ENCODE measurements around the gene PACS1. TPM values are rescaled to one million over a fixed set of nuclear protein-coding genes. Genes with fewer than 3 reads are reported as not detected.

The PACS1 gene
- total RNA-seq, 2 experiments from 2014 or later, result 77.8 to 80.7 TPM

DNA sequence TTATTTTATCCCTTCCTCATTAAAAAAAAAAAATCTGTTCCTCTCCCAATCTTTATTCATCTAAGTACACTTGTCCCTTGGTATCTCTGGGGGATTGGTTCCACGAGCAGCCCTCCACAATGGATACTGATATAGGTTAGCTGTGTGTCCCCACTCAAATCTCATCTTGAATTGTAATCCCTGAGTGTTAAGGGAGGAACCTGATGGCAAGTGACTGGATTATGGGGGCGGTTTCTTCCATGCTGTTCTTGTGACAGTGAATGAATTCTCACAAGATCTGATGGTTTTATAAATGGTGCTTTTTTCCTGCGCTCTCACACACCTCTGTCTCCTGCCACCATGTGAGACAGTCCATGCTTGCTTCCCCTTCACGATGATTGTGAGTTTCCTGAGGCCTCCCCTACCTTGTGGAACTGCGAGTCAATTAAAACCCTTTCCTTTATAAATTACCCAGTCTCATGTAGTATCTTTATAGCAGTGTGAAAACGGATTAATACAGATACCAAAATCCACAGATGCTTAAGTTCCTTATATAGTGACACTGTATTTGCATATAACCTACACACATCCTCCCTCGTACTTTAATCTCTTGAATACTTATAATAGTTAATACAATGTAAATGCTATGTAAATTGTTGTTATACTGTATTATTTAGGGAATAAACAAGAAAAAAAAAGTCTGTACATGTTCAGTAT is 62.0 kb downstream of the PACS1 start:
- Mint-ChIP-seq H3K27ac (peak overlapping the region; percentile 81), H3K27me3 (ENCODE audit: low read depth) (no peaks in the 10 kb centered on the region), H3K4me3 (no peak overlapping the region), H3K9me3 (no peaks in the 10 kb centered on the region), H3K4me1 (ENCODE audit: low read depth) (peaks cover 72% of the 10 kb centered on the region), H3K36me3 (ENCODE audit: low read depth) (peaks cover 2% of the 10 kb centered on the region)
- peak; percentile 25 for DNase-seq
- CTCF ChIA-PET, result interaction anchor here (0.7 to 1.0 kb wide), 2 partner anchors 63 to 80 kb away, joined by 4 read pairs; partner anchors contain the start of gene SF3B2
- intact Hi-C loops (cut with micrococcal nuclease), result loop anchor here (10.0 kb wide), 1 partner anchor 237 kb away; the partner anchor contains the start of gene CCDC85B

DNA sequence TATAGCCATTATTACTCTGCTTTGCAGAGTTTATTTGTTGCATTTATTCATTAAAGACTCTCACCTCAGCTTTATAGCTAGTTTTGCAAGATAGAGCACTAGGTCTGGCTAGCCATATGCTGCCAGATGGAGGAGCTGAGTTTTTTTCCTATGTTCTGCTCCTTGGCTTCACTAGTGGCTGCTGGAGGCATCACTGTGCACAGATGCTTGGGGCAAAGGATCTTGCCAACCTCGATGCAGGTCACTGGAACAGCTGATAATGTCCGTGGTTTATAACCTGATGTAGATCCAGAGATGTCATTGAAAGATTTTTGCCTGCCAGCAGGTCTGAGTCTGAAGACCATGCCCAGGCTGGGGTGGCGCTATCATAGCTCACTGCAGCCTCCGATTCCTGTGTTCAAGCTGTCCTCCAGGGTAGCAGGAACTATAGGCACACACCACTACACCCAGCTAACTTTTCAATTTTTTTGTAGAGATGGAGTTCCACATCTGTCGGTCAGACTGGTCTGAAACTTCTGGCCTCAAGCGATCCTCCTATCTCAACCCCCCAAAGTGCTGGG is 63.2 kb downstream of the PACS1 start:
- CTCF ChIA-PET, result interaction anchor here (0.7 to 1.9 kb wide), 14 partner anchors 11 to 149 kb away, joined by 3 to 20 read pairs (median 4); partner anchors contain the start of gene SF3B2
- no peak for DNase-seq
- Mint-ChIP-seq H3K36me3 (ENCODE audit: low read depth) (no peaks in the 10 kb centered on the region), H3K4me1 (ENCODE audit: low read depth) (peaks cover 72% of the 10 kb centered on the region), H3K27ac (peak overlapping the region; percentile 4), H3K27me3 (ENCODE audit: low read depth) (no peaks in the 10 kb centered on the region), H3K4me3 (no peak overlapping the region), H3K9me3 (no peaks in the 10 kb centered on the region)
- intact Hi-C loops (cut with micrococcal nuclease), result loop anchor here (10.0 kb wide), 1 partner anchor 238 kb away; the partner anchor contains the start of gene CCDC85B

DNA sequence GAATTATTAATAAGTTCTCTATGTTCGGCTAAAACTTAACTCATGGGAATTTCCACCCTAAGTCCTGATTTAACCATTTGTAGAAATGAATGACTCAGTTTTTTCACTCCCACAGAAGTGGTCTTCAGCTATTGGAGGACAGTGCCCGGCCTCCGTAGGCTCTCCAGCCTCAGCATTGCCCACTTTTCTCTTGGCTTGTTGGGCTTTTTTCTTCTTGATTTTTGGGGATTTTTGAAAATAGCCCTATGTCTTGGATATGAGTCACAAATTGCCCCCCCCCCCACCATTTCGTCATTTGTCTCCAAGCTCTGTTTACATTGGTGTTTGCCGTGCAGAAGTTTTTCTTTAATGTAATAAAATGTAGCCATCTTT is 66.7 kb downstream of the PACS1 start:
- CTCF ChIA-PET, result interaction anchor here (0.9 to 2.6 kb wide), 5 partner anchors 10 to 92 kb away, joined by 3 to 24 read pairs (median 4); partner anchors contain the start of gene PACS1

DNA sequence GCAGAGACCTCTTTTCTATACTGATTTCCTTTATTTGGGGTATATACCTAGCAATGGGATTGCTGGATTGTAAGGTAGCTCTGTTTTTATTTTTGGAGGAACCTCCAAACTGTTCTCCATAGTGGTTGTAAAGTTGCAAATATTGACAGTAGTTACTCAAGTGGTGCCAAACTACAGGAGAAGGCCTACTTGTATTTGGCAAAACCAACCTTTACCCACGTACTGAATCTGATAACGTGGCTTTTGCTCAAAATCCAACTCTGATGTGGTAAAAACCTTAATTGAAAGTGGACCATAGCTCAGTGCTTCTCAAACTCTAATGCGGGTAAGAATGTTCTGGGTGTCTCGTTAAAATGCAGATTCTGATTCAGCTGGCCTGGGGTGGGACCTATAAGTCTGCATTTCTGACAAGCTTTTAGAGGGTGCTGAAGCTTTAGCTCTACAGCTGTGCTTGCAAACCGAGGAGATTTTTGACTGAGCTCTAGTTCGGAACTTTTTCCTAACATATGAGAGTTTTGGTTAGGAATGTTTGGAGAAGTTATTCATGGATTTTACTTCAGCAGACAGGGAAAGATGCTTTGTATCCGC is 69.8 kb downstream of the PACS1 start:
- CTCF ChIA-PET, result interaction anchor here (0.6 to 1.1 kb wide), 3 partner anchors 9 to 72 kb away, joined by 3 to 4 read pairs (median 3); no protein-coding TSS in a partner anchor
- Mint-ChIP-seq H3K9me3 (no peaks in the 10 kb centered on the region), H3K36me3 (ENCODE audit: low read depth) (peaks cover 1% of the 10 kb centered on the region)

More for the DNA sequence above, 66.7 kb downstream of the PACS1 start:
- H3K4me1 Mint-ChIP-seq (ENCODE audit: low read depth), result peaks cover 66% of the 10 kb centered on the region
- H3K4me3 Mint-ChIP-seq, result no peak overlapping the region
- no peaks in the 10 kb centered on the region for H3K27me3 Mint-ChIP-seq (ENCODE audit: low read depth)
- DNase-seq, result peak; percentile 47
- intact Hi-C loops (cut with micrococcal nuclease), result loop anchor here (1.0 to 10.0 kb wide), 3 partner anchors 9 to 242 kb away; partner anchors contain the start of gene CCDC85B
- H3K9me3 Mint-ChIP-seq, result no peaks in the 10 kb centered on the region
- H3K27ac Mint-ChIP-seq, result peak overlapping the region; percentile 66
- no peaks in the 10 kb centered on the region for H3K36me3 Mint-ChIP-seq (ENCODE audit: low read depth)

DNA sequence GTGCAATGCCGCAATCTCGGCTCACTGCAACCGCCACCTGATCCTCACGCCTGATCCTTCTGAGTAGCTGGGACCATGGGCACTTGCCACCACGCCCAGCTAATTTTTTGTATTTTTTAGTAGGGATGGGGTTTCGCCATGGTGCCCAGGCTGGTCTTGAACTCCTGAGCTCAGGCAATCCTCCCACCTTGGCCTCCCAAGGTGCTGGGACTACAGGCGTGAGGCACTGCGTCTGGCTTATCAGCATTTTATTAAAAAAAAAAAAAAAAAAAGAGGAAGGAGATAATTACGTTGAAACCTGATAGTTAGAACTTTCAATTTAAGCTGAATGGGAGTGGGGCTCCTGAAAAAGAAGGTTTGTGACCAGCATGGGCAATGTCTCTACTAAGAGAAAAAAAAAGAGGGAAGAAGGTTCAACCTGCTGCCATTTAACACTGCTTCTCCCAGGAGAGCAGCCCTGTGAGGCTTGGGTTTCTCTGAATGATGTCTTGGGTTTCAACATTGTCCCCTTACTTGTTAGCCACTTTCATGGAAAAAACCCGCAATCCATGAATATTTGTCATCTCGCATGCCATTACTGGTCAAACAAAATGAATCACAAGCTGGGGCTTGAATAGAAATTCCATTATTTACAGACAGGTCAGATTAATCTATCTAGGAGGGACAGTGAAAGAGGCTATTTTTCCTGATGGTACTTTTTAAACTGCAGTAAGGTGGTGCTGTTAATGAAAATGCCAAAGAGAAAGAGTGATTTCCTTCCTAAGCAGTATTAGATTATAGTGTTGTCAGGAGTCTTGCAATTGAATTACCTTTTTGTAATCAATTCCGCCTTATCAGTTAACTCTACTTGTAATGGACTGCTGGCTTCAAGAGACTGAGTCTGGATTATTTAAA is 72.5 kb downstream of the PACS1 start:
- CTCF ChIA-PET, result interaction anchor here (0.5 to 0.7 kb wide), 2 partner anchors 22 to 98 kb away, joined by 3 read pairs; no protein-coding TSS in a partner anchor
- H3K27me3 Mint-ChIP-seq (ENCODE audit: low read depth), result no peaks in the 10 kb centered on the region
- peaks cover 7% of the 10 kb centered on the region for H3K36me3 Mint-ChIP-seq (ENCODE audit: low read depth)
- intact Hi-C loops (cut with micrococcal nuclease), result no loop called here
- H3K4me3 Mint-ChIP-seq, result no peak overlapping the region
- no peak overlapping the region for H3K27ac Mint-ChIP-seq
- peaks cover 61% of the 10 kb centered on the region for H3K4me1 Mint-ChIP-seq (ENCODE audit: low read depth)
- H3K9me3 Mint-ChIP-seq, result peaks cover 3% of the 10 kb centered on the region
- no peak for DNase-seq

More for the DNA sequence above, 69.8 kb downstream of the PACS1 start:
- H3K4me3 Mint-ChIP-seq, result no peak overlapping the region
- no peak overlapping the region for H3K27ac Mint-ChIP-seq
- H3K27me3 Mint-ChIP-seq (ENCODE audit: low read depth), result no peaks in the 10 kb centered on the region
- DNase-seq, result no peak
- H3K4me1 Mint-ChIP-seq (ENCODE audit: low read depth), result peaks cover 66% of the 10 kb centered on the region
- intact Hi-C loops (cut with micrococcal nuclease), result loop anchor here (10.0 kb wide), 1 partner anchor 245 kb away; the partner anchor contains the start of gene CCDC85B

DNA sequence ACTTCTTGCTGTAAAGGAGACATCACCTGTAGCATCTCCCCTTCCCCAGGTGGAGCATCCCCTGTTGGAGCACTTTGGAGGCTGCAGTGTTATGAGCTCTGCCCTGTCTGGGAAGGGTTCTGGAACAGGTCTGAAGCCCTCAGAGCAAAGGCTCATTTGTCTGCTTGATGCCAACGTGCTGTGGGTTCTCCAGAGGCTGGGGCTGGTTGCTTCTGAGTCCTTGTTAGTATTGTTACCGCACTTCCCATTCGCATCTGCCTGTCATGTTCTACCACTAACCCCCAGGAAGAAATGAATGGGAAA is 73.1 kb downstream of the PACS1 start:
- H3K36me3 Mint-ChIP-seq (ENCODE audit: low read depth), result peaks cover 7% of the 10 kb centered on the region
- DNase-seq, result no peak
- intact Hi-C loops (cut with micrococcal nuclease), result no loop called here
- H3K27ac Mint-ChIP-seq, result no peak overlapping the region
- H3K27me3 Mint-ChIP-seq (ENCODE audit: low read depth), result no peaks in the 10 kb centered on the region
- H3K4me3 Mint-ChIP-seq, result no peak overlapping the region
- peaks cover 3% of the 10 kb centered on the region for H3K9me3 Mint-ChIP-seq
- peaks cover 58% of the 10 kb centered on the region for H3K4me1 Mint-ChIP-seq (ENCODE audit: low read depth)
- CTCF ChIA-PET, result interaction anchor here (0.5 kb wide), 1 partner anchor 98 kb away, joined by 3 read pairs; no protein-coding TSS in a partner anchor

DNA sequence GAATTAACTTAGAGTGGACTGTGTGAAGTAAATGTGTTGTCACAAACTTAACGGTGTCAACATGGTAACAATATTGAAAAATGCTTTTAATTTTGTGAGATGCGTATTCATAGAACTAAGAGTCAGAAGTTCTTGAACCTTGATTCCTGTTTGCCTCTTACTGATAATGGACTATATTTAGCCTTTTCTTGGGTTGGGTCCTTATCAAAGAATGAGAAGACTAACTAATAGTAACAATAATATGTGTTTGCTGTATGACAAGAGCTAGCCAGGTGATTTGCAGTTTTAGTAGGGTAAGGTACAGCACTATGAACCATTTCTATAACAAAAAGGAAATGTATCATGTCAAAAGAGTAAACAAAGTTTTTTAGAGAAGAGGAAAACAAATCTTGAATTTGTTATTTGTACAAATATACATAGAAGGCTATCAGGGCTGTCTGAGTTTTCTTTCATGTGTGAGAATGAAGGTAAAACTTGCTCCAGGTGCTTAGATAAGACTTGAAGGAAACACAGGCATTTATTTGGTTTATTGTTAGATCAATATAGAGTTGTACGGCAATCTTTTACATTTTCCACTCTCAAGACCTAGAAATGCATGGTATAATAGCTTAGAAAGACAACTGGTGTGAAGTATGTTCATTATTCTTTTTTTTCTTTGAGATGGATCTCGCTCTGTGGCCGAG is 74.1 kb downstream of the PACS1 start:
- intact Hi-C loops (cut with micrococcal nuclease), result no loop called here
- Mint-ChIP-seq H3K4me1 (ENCODE audit: low read depth) (peaks cover 55% of the 10 kb centered on the region), H3K27me3 (ENCODE audit: low read depth) (no peaks in the 10 kb centered on the region), H3K9me3 (peaks cover 3% of the 10 kb centered on the region), H3K4me3 (no peak overlapping the region), H3K27ac (no peak overlapping the region), H3K36me3 (ENCODE audit: low read depth) (peaks cover 7% of the 10 kb centered on the region)
- DNase-seq, result no peak
- CTCF ChIA-PET, result interaction anchor here (0.9 to 1.2 kb wide), 2 partner anchors 11 kb away, joined by 3 to 6 read pairs; no protein-coding TSS in a partner anchor

DNA sequence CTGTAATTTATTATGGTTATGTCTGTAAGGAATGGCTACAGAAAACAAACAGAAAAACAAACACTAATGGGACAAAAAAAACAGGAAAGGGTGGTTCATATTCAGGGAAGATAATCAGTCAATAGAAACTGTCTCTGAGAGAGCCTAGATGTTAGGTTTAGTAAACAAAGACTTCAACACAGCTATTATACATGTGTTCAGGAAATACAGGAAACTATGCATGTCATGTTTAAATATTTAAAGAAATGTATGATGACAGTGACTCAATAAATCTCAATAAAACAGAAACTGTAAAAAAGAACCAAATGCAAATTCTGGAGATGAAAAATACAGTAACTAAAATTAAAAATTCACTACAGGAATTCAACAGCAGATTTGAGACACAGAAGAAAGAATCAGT is 76.0 kb downstream of the PACS1 start:
- CTCF ChIA-PET, result no interaction called here
- H3K27ac Mint-ChIP-seq, result no peak overlapping the region
- no peaks in the 10 kb centered on the region for H3K27me3 Mint-ChIP-seq (ENCODE audit: low read depth)
- peaks cover 59% of the 10 kb centered on the region for H3K4me1 Mint-ChIP-seq (ENCODE audit: low read depth)
- H3K36me3 Mint-ChIP-seq (ENCODE audit: low read depth), result peaks cover 7% of the 10 kb centered on the region
- no peak for DNase-seq
- intact Hi-C loops (cut with micrococcal nuclease), result no loop called here
- peaks cover 3% of the 10 kb centered on the region for H3K9me3 Mint-ChIP-seq
- H3K4me3 Mint-ChIP-seq, result no peak overlapping the region

DNA sequence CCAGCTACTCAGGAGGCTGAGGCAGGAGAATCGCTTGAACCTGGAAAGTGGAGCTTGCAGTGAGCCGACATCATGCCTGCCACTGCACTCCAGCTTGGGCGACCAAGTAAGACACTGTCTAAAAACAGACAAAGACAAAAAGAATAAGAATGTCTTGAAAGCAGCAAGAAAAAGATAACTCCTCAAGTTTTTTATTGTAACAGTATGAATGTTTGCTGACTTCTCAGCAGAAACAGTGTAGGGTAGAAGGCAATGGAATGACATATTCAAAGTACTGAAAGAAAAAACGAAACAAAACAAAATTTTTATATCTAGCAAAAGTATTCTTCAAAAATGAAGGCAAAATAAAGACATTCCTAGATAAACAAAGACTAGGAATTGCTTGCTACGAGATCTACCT is 76.9 kb downstream of the PACS1 start:
- no peaks in the 10 kb centered on the region for H3K27me3 Mint-ChIP-seq (ENCODE audit: low read depth)
- no peak overlapping the region for H3K27ac Mint-ChIP-seq
- no peak for DNase-seq
- no peak overlapping the region for H3K4me3 Mint-ChIP-seq
- peaks cover 8% of the 10 kb centered on the region for H3K36me3 Mint-ChIP-seq (ENCODE audit: low read depth)
- H3K9me3 Mint-ChIP-seq, result peaks cover 6% of the 10 kb centered on the region
- peaks cover 67% of the 10 kb centered on the region for H3K4me1 Mint-ChIP-seq (ENCODE audit: low read depth)
- CTCF ChIA-PET, result interaction anchor here (0.7 kb wide), 1 partner anchor 78 kb away, joined by 3 read pairs; no protein-coding TSS in a partner anchor
- intact Hi-C loops (cut with micrococcal nuclease), result no loop called here

DNA sequence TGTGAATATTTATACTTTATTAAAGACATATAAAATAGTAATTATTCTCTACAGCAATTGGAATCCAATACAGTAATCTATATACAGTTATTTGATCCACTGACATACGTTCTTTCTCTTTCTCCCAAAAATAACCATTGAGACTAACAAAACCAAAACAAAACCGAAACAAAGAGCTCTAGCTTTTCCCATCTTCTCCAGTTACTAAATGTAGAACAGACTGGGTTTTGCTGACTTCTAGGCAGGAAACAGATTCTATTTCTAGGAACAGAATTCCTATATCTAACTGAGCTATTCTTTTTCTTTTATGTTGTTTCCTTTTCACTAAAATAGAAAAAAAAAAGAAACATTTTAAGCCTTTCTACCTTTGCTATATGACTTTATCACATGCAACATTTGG is 80.1 kb downstream of the PACS1 start:
- peaks cover 9% of the 10 kb centered on the region for H3K9me3 Mint-ChIP-seq
- H3K4me3 Mint-ChIP-seq, result no peak overlapping the region
- intact Hi-C loops (cut with micrococcal nuclease), result no loop called here
- no peak overlapping the region for H3K27ac Mint-ChIP-seq
- DNase-seq, result no peak
- peaks cover 51% of the 10 kb centered on the region for H3K4me1 Mint-ChIP-seq (ENCODE audit: low read depth)
- peaks cover 7% of the 10 kb centered on the region for H3K36me3 Mint-ChIP-seq (ENCODE audit: low read depth)
- H3K27me3 Mint-ChIP-seq (ENCODE audit: low read depth), result no peaks in the 10 kb centered on the region
- CTCF ChIA-PET, result no interaction called here

DNA sequence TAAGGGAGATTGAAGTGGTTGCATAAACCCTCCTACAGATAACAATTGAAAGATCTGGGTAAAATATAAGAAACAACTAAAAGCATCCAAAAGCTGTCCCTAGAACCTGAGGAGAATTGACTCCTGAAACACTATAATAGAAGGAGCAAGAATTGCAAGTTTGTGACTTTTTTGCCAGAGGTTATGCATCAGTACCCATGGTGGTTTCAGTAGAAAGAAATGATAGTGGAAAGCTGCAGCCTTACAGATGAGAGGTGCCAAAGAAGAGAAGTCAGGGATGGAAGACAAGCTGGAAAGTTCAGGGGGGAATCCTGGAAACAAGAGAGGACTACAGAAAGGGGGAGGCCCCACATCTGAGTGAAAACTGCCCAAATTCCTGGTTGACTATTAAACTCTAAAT is 80.7 kb downstream of the PACS1 start:
- Mint-ChIP-seq H3K27ac (no peak overlapping the region), H3K9me3 (peaks cover 9% of the 10 kb centered on the region), H3K4me3 (no peak overlapping the region), H3K36me3 (ENCODE audit: low read depth) (peaks cover 6% of the 10 kb centered on the region), H3K4me1 (ENCODE audit: low read depth) (peaks cover 48% of the 10 kb centered on the region), H3K27me3 (ENCODE audit: low read depth) (no peaks in the 10 kb centered on the region)
- intact Hi-C loops (cut with micrococcal nuclease), result no loop called here
- CTCF ChIA-PET, result interaction anchor here (1.2 kb wide), 1 partner anchor 132 kb away, joined by 5 read pairs; no protein-coding TSS in a partner anchor
- DNase-seq, result no peak

Data from activated naive CD4-positive, alpha-beta T cell treated with anti-CD3 and anti-CD28 coated beads for 36 hours (primary cell).